NCI-H748 (cell line): ENCODE measurements around the gene CD96.

Experiments used
- DNase-seq: peaks from one replicate; lab custom pipeline; 2025; ENCODE audit not compliant: unreplicated experiment; lab: John Stamatoyannopoulos, UW

The CD96 gene

GRCh38 chr3:111593666-111594065 lies 51.7 kb downstream of the CD96 start:
- DNase-seq = no peak

DNA sequence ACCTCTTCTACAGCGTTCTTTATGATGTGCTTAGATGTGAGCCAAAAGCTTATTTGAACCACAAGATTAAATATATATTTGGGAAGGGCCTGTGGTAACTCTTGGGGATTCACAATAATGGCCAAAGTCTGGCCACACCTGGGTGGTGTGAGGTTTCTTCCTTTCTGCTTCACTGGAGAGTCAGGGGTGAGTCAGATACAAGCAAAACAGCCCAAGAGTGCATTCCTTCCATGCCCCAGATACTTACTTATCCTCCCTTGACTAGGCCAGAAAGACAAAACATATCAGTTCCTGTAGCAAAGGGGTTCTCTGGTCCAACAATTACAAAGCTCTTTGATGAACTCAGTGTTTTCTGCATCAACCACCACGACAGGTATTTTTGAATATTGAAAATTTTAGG lies 52.2 kb downstream of the CD96 start:
- DNase-seq = no peak

GRCh38 chr3:111594781-111595180 lies 52.8 kb downstream of the CD96 start:
- no peak for DNase-seq

DNA sequence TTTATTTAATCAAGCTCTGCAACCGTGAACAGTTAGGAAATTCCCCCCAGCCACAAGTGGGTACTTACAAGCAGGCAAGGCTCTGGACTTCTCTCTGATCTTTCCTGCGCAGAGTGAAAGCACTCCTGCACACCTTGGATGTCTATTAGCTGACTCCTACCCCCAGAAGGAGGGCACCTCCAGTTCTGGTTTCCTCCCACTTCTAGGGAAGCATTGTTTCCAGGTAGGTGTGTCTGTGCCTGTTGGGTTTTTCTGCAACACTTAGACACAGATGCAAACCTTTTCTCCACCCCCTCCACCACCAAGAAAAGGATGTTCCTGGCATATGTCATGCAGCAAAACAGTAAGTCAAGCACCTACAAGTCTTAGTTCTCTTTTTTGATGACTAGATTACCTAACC lies 53.2 kb downstream of the CD96 start, which contains the start of gene ZBED2:
TSS of gene ZBED2 (minus strand) at position 115 of the 400 bp plus-strand sequence. CDS start 1,145 bp downstream, outside the sequence.
- DNase-seq = no peak

GRCh38 chr3:111596328-111596727 lies 54.3 kb downstream of the CD96 start:
- no peak for DNase-seq

GRCh38 chr3:111598139-111598538 lies 56.1 kb downstream of the CD96 start:
- no peak for DNase-seq

DNA sequence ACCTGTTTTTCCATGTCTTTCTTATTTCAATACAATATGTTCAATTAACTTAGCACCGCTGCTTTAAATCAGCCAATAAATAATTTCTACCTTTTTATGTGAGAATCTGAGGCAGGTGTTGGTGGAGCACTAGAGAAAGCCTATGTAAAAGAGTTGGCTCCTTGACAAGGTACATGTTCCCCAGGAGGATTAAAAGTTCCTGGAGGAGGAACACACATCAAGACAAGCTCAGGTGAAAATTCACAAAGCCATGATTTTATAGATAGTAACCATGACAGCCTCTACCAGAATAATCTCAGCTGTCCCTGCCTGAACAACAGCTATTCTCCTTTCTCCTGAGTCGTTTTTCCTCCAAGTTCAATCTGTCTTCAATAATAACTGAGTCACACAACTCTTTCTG lies 56.6 kb downstream of the CD96 start:
- DNase-seq = no peak

GRCh38 chr3:111601810-111602209 lies 59.8 kb downstream of the CD96 start:
- DNase-seq = no peak

- no peak for DNase-seq
These were observed 61.7 kb downstream of the CD96 start for GRCh38 chr3:111603679-111604078.

GRCh38 chr3:111604119-111604518 lies 62.1 kb downstream of the CD96 start:
- no peak for DNase-seq

DNA sequence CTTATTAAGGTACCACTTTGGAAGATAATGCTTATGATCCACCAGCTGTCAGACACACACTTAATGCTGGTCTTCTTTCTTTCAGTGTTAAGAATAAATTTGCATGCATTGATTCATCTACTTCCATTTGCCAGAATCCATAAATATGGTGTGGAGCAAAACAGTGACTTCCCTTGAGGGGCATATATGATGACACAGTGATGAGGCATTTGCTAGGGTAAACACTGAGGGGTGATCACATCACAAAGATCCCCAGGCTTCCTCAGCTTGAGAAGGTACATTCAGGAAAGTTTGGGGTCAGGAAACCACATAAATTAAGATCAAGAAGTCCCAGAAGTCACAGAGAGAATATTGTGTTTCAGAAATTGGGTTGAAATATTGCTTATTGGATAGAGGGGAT lies 63.0 kb downstream of the CD96 start:
- DNase-seq = no peak

- no peak for DNase-seq
These were observed 63.5 kb downstream of the CD96 start for GRCh38 chr3:111605493-111605892.

DNA sequence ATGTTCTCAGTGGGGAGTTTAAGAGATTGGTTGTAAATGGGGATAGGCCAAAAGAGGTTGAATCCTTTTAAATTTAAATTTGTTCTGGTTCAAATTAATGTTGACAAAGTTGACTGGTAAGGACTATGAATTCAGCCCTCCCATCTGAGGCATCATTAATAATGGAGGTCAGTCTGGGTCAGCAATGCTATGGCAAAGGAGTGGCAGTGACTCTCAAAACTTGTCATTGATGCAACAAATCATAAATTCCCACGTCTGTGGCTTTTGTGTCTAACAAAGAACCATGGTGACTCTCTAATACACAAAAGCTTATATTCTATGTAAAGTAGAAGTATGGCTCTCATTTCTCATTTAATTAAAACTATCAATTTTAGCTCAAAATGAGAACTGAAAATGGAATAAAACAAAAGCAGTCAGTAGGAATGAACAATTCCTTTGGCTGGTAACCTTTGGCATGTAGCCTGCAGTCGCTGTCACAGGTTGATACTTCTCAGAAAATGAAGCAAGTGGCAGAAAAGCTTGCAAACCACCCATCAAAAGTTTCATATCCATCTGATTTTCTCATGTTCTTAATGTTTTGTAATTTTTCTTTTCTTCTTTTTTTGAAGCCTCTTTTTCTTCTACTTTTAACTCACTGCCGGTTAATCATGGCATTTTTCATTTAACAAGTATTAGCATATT lies 65.4 kb downstream of the CD96 start:
- no peak for DNase-seq

DNA sequence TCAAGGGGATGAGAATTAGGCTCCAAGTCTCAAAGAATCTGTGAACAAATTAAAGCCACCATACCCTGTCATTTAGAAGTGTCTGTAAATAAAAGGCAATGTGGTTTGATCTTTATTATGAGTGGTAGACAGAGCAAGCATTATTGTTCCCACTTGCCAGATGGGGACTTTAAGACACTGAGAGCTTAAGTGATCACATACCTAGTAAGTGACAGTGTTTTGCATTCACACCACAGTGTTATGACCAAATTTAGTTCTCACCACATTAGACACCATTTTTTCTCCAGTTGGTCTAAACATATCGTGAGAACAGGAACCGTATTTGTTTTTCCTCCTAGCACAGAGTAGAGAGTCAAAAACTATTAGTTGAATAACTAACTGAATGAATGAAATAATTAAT lies 66.4 kb downstream of the CD96 start:
- DNase-seq = no peak

DNA sequence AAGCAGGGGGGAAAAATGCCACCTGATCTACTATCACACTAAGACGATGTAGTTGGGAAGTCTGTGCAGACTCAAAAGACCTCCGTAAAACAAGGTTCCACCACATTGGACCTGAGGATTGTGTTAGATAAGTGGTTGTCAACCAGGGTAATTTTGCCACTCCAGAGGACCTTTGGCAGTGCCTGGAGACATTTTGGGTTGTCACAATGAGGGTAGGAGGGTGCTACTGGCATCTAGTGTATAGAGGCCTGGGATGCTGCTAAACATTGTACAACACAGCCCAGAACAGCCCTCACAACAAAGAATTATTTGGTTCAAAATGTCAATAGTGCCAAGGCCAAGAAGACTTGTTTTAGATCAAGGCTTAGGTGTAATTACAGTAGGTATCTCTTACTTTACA lies 67.7 kb downstream of the CD96 start:
- no peak for DNase-seq

DNA sequence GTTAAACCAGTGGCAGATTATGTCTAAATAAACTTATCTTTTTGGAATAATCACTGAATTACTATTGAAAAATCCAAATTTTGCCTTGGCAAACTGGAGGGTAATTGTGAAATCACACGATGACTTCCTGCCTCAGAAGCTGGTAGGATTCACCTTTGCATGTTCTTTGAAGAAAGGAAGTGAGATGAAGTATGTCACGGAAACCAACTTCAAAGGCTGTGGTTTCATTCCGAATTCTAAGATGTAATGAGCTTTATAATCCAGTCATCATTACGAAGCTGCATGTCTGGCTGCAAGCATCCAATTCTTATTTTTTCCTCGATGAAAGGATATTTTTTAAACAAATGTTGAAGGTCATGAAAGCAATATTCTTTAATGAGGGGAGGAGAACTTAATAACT lies 68.2 kb downstream of the CD96 start:
- DNase-seq = no peak

DNA sequence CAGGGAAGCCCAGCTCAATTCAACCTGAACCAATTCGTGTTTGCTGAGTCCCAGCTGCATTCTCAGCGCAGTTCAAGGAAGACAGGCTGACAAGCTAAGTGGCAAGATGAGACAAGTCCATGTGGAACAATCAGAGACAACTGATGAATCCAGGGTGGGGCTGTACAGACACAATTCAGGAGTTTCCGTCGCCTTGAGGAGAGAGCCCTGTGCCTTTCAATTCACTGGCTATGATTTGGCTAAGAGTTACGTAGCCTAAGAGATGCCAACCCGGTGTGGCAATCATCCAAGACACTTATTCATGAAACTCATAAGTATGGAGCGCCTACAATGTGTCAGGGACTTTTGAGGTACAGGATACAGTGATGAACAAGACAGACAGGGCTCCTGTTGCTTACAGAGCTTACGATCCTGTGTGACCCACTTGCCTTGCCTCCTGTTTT lies 68.6 kb downstream of the CD96 start:
- DNase-seq = no peak

DNA sequence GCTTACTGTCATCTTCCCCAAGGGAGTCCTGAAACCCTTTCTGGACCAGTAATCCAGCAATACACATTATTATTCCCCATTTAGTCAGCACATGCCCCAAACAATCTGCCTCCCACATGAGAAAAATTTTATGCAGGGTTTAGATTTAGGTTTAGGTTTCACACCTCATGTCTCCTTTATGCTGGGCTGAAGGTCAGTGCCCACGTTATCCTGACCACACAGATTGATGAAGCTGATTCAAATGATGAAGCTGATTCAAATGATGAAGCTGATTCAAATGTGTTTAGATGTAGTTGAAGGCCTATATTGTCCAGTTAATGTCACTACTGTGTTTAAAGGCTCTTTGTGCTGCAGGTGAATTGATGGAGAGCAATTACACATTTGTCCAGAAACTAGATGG lies 71.3 kb downstream of the CD96 start:
- no peak for DNase-seq

DNA sequence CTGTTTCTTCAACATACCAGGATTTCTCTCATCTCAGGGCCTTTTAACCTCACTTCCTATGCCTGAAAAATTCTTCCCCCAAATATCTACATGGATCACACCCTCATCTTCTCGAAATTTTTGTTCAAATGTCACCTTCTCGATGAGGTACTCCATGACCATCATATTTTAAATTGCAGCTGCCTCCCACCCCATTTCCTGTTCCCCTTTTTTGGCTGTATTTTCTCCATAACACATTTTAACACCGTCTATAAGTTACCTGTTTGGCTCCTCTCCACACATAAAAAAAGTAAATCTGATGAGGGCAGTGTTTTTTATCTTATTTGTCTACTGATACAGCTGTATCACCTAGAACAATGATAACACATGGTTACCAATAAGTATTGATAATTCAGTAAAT lies 73.9 kb downstream of the CD96 start:
- no peak for DNase-seq

- DNase-seq = no peak
These were observed 74.6 kb downstream of the CD96 start for GRCh38 chr3:111616417-111617105.

GRCh38 chr3:111617406-111617805 lies 75.4 kb downstream of the CD96 start:
- DNase-seq = no peak

- DNase-seq = no peak
These were observed 76.1 kb downstream of the CD96 start for GRCh38 chr3:111617912-111618601.
